Cardiac muscle cell (in vitro differentiated cells and primary cell): ENCODE results near the gene SPRED2. TPM values are rescaled to one million over a fixed set of nuclear protein-coding genes. Genes with fewer than 3 reads are reported as not detected.
"Not testable (repeated sequence)": the region's sequence is repeated elsewhere in the genome, so short reads cannot be mapped to it uniquely, and the experiment has no call there.

Experiments
- DNase-seq, 2 donors: peaks; one replicate each; pipeline versions ENCODE4 v3.0.0 to v3.0.0-alpha.2; 2010 to 2017; ENCODE audit warnings: low read depth in 1 of 2, low spot score in 1 of 2
- H3K27ac ChIP-seq: fragments of 200-600 bp; sonication (generic); 2 replicates; pipeline ENCODE4 v1.5.1; 2016
- H3K27me3 ChIP-seq: fragments of 200-600 bp; sonication (generic); 2 replicates; pipeline ENCODE4 v1.6.0; 2016; ENCODE audit warnings: control low read depth
- H3K36me3 ChIP-seq: fragments of 200-600 bp; sonication (generic); 2 replicates; pipeline ENCODE4 v1.5.1; 2016; ENCODE audit warnings: control low read depth
- H3K4me1 ChIP-seq: fragments of 200-600 bp; sonication (generic); 2 replicates; pipeline ENCODE4 v1.8.1; 2017; ENCODE audit warnings: low read depth, mild to moderate bottlenecking, mixed run types
- H3K4me3 ChIP-seq: fragments of 200-600 bp; sonication (generic); 2 replicates; pipeline ENCODE4 v1.5.1; 2016; ENCODE audit warnings: mild to moderate bottlenecking
- H3K9me3 ChIP-seq: fragments of 200-600 bp; sonication (generic); 2 replicates; pipeline ENCODE4 v1.5.1; 2017; ENCODE audit warnings: low read depth, mild to moderate bottlenecking, control low read depth
- polyA plus RNA-seq: library from polyadenylated mRNA; unstranded; fragments of >200 nt; fragmentation: Nextera tagmentation; extraction: Ambion mirVana; gene quantifications from 2 replicates; pipeline ENCODE4 v1.2.1, GENCODE V29; 2016
- total RNA-seq: library from RNA; depleted of rRNA; stranded (reverse); fragments of >200 nt; gene quantifications from 2 replicates; pipeline ENCODE4 v1.2.3, GENCODE V29; 2016
- TF ChIP-seq, protein P1 (sequence below): IDR thresholded peaks from 2 replicates; pipeline ENCODE4 v1.5.1; 2012; ENCODE audit warnings: low read depth, mild to moderate bottlenecking, low read length

The SPRED2 gene
- total and polyA plus RNA-seq, 2 experiments from 2014 or later: 11.7 to 18.9 TPM

DNA sequence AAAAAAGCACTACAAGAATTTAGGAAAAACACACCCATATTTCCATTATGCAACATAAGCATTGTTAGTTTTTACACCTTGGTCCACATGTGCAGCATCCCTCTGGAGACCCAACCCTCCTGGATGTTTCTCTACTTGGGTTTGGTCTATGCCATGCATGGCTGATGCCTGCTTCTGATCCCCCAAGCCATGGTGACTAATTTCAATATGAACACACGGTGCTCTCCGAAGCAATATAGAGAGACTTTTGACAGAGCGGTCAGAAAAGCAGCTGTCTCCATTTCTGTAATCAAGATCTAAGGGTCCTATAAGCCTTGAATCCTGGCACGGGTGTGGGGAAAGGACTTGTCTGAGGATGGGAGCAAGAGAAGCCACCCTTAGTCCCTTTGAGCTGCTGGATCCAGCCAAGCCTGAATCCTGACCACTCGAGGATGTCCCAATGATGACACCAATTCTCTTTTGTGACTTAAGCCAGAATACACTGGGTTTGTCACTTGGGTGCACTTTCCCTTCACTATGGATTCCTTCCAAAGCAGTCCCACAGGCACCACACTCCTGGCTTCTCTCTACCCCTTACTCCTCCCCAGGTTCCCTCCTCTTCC, 113.2 kb downstream of the SPRED2 start:
- H3K36me3 ChIP-seq: peaks cover 6% of the 10 kb centered on the region

DNA sequence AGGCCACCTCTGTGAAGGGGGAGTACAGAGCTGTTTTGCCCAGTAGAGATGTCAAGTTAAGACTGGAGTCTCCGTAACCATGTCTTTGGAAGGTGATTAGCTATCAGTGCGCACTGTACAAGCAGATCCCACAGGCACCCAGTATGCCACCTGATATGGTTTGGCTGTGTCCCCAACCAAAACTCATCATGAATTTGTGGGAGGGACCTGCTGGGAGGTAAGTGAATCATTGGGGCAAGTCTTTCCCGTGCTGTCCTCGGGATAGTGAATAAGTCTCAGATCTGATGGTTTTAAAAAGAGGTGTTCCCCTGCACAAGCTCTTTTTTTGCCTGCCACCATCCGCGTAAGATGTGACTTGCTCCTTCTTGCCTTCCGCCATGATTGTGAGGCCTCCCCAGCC, 114.6 kb downstream of the SPRED2 start:
- H3K27me3 ChIP-seq: no peaks in the 10 kb centered on the region
- no peak overlapping the region for H3K27ac ChIP-seq
- no peak for DNase-seq
- no peak overlapping the region for H3K4me3 ChIP-seq
- no peaks in the 10 kb centered on the region for H3K4me1 ChIP-seq
- peaks cover 16% of the 10 kb centered on the region for H3K36me3 ChIP-seq
- H3K9me3 ChIP-seq: no peaks in the 10 kb centered on the region
- TF ChIP-seq, protein P1, sequence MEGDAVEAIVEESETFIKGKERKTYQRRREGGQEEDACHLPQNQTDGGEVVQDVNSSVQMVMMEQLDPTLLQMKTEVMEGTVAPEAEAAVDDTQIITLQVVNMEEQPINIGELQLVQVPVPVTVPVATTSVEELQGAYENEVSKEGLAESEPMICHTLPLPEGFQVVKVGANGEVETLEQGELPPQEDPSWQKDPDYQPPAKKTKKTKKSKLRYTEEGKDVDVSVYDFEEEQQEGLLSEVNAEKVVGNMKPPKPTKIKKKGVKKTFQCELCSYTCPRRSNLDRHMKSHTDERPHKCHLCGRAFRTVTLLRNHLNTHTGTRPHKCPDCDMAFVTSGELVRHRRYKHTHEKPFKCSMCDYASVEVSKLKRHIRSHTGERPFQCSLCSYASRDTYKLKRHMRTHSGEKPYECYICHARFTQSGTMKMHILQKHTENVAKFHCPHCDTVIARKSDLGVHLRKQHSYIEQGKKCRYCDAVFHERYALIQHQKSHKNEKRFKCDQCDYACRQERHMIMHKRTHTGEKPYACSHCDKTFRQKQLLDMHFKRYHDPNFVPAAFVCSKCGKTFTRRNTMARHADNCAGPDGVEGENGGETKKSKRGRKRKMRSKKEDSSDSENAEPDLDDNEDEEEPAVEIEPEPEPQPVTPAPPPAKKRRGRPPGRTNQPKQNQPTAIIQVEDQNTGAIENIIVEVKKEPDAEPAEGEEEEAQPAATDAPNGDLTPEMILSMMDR: no peak

More for the DNA sequence above, 113.2 kb downstream of the SPRED2 start:
- DNase-seq: no peak
- Histone ChIP-seq H3K9me3 (no peaks in the 10 kb centered on the region), H3K27ac (no peak overlapping the region), H3K27me3 (no peaks in the 10 kb centered on the region), H3K4me1 (no peaks in the 10 kb centered on the region), H3K4me3 (no peak overlapping the region)
- TF ChIP-seq, protein P1: no peak

DNA sequence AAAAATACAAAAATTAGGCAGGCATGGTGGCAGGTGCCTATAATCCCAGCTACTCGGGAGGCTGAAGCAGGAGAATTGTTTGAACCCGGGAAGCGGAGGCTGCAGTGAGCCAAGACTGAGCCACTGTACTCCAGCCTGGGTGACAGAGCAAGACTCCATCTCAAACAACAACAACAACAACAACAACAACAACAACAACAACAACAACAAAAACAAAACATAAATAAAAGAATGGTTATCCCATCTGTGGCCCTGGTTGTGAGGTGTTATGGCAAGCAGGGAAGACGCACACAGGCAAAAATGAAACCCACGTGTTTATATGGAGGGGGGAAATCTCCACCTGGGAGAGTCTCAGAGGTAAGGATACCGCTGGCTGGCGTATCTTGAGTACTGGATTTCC, 115.0 kb downstream of the SPRED2 start:
- H3K4me1 ChIP-seq, H3K27me3 ChIP-seq, H3K27ac ChIP-seq, H3K9me3 ChIP-seq, H3K4me3 ChIP-seq, DNase-seq: not testable (repeated sequence)
- H3K36me3 ChIP-seq: peaks cover 21% of the 10 kb centered on the region

DNA sequence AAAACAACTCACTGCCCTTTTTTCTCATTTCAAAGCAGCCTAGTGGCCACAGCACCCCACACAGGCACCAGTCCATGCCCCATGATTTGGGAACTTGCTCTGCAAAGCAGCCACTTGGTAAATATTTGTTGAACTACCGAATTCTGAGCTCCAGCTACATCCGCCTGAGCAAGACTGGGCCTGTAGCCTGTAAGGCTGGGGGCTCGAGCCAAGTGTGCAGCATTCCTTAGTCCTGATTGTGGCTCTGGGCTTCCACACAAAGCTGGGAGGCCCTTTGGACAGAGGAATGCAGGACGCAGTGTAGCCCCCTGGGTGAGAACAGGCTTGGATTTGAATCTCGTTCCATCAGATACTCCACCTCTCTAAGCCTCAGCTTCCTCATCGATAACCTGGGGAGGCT, 116.3 kb downstream of the SPRED2 start:
- Histone ChIP-seq H3K36me3 (peaks cover 23% of the 10 kb centered on the region), H3K9me3 (no peaks in the 10 kb centered on the region), H3K4me3 (no peak overlapping the region), H3K4me1 (no peaks in the 10 kb centered on the region), H3K27me3 (no peaks in the 10 kb centered on the region), H3K27ac (no peak overlapping the region)
- DNase-seq: peak in 1 of 2 donors; percentile 72
- TF ChIP-seq, protein P1: no peak

DNA sequence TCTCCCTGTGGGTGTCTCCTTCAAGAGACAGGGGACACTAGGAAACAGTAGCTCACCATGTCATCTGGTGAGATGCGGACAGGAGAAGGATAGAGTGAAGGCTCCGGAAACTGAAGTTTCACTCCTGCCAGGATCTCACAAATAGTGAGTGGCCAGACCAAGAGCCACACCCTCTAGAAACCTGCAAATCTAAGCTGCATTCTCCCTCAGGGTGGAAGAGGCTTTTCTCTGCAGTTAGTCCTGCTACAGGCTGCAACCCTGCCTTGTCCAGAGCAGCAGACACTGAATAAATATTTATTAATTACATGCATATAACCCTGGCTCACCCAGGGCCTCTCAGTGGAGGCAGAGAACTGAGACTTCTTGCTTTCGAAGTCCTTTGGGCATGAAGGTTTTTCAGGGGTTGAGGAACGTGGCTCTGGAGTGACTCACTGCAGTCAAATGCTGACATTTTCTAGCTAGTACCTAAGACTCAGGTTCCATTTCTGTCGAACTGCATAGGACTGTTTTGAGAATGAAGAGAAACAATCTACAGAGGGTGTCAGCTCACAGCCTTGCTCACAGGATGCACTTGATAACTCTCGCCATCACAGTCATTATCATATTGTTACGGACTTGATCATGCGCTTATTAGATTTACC, 117.5 kb downstream of the SPRED2 start:
- H3K27me3 ChIP-seq: no peaks in the 10 kb centered on the region
- H3K4me1 ChIP-seq: no peaks in the 10 kb centered on the region
- no peak overlapping the region for H3K27ac ChIP-seq
- TF ChIP-seq, protein P1: no peak
- no peak for DNase-seq
- H3K9me3 ChIP-seq: no peaks in the 10 kb centered on the region
- no peak overlapping the region for H3K4me3 ChIP-seq
- H3K36me3 ChIP-seq: peaks cover 23% of the 10 kb centered on the region

DNA sequence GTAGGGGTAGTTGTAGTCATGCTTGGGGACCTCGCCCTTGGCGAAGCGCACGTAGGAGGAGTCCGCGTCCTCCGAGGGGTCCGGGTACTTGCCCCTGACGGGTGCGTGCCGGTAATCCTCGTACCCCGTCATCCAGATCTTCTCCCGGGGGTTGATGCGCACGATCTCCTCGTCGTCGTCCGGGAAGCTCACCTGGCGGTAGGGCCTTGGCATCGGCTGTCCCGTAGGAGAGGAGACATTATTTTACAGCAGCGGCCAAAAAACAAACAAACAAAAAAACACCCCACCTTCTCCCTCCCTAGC, 118.5 kb downstream of the SPRED2 start:
- Histone ChIP-seq H3K9me3 (no peaks in the 10 kb centered on the region), H3K36me3 (peaks cover 23% of the 10 kb centered on the region), H3K4me3 (no peak overlapping the region), H3K4me1 (no peaks in the 10 kb centered on the region), H3K27ac (no peak overlapping the region), H3K27me3 (no peaks in the 10 kb centered on the region)
- TF ChIP-seq, protein P1: no peak
- DNase-seq: no peak
